Hepatocyte (in vitro differentiated cells): ENCODE results near the gene BAG3. TPM values are rescaled to one million over a fixed set of nuclear protein-coding genes. Genes with fewer than 3 reads are reported as not detected.

Experiments used
- DNase-seq: peaks from one replicate; pipeline ENCODE4 v3.0.0-alpha.2; 2016; ENCODE audit warnings: low spot score
- H2AFZ ChIP-seq: fragments of 200-600 bp; sonication (generic); 2 replicates; pipeline ENCODE4 v1.6.0; 2016; ENCODE audit warnings: antibody characterized with exemption, mild to moderate bottlenecking
- H3K27ac ChIP-seq: fragments of 200-600 bp; sonication (generic); 2 replicates; pipeline ENCODE4 v1.5.1; 2016; ENCODE audit warnings: mild to moderate bottlenecking
- H3K27me3 ChIP-seq: fragments of 200-600 bp; sonication (generic); 2 replicates; pipeline ENCODE4 v1.6.1; 2016
- H3K36me3 ChIP-seq: fragments of 200-600 bp; sonication (generic); replicated peaks from 2 replicates; pipeline ENCODE4 v1.5.1; 2016; ENCODE audit warnings: low read depth; ENCODE audit not compliant: insufficient read depth
- H3K4me1 ChIP-seq: fragments of 200-600 bp; sonication (generic); 2 replicates; pipeline ENCODE4 v1.5.1; 2016; ENCODE audit warnings: mild to moderate bottlenecking, moderate library complexity; ENCODE audit not compliant: insufficient read depth
- H3K4me2 ChIP-seq: fragments of 200-600 bp; sonication (generic); 2 replicates; pipeline ENCODE4 v1.6.0; 2016
- H3K4me3 ChIP-seq: fragments of 200-600 bp; sonication (generic); 2 replicates; pipeline ENCODE4 v1.5.1; 2016; ENCODE audit warnings: mild to moderate bottlenecking
- H3K79me2 ChIP-seq: fragments of 200-600 bp; sonication (generic); 2 replicates; pipeline ENCODE4 v1.6.0; 2017; ENCODE audit warnings: mild to moderate bottlenecking
- H3K9me2 ChIP-seq: fragments of 200-600 bp; sonication (generic); replicated peaks from 2 replicates; pipeline ENCODE4 v1.6.0; 2017; ENCODE audit warnings: mild to moderate bottlenecking; ENCODE audit not compliant: insufficient read depth
- H3K9me3 ChIP-seq: fragments of 200-600 bp; sonication (generic); 2 replicates; pipeline ENCODE4 v1.5.1; 2016; ENCODE audit warnings: low read depth, mild to moderate bottlenecking
- H4K20me1 ChIP-seq: fragments of 200-600 bp; sonication (generic); 2 replicates; pipeline ENCODE4 v1.6.0; 2016; ENCODE audit warnings: mild to moderate bottlenecking; ENCODE audit not compliant: insufficient read depth, poor library complexity, severe bottlenecking
- EZH2 ChIP-seq: fragments of 200-600 bp; sonication (generic); IDR thresholded peaks from 2 replicates; pipeline ENCODE4 v1.6.1; 2016; ENCODE audit warnings: antibody characterized with exemption, mild to moderate bottlenecking, borderline replicate concordance
- EZH2phosphoT487 ChIP-seq: fragments of 200-600 bp; sonication (generic); IDR thresholded peaks from one replicate; pipeline ENCODE4 v1.6.1; 2018; ENCODE audit warnings: antibody characterized with exemption, mild to moderate bottlenecking, low read depth, moderate library complexity; ENCODE audit not compliant: unreplicated experiment, severe bottlenecking
- WGBS: methylation state at CpG from one replicate; pipeline ENCODE4 v1.1.6; 2016; ENCODE audit warnings: low lambda C conversion rate; ENCODE audit errors: missing lambda C conversion rate; 5-methylcytosine and 5-hydroxymethylcytosine counted together
- polyA plus RNA-seq: library from polyadenylated mRNA; unstranded; fragments of >200 nt; fragmentation: Nextera tagmentation; extraction: Ambion mirVana; gene quantifications from 2 replicates; pipeline ENCODE4 v1.2.1, GENCODE V29; 2016
- total RNA-seq: library from RNA; depleted of rRNA; stranded (reverse); fragments of >200 nt; gene quantifications from 2 replicates; pipeline ENCODE4 v1.2.3, GENCODE V29; 2014
- TF ChIP-seq, protein P1 (sequence below): fragments of 200-600 bp; sonication (generic); IDR thresholded peaks from 2 replicates; pipeline ENCODE4 v1.5.1; 2016; ENCODE audit warnings: antibody characterized with exemption, mild to moderate bottlenecking; ENCODE audit not compliant: poor library complexity

Gene BAG3
- total and polyA plus RNA-seq, 2 experiments from 2014 or later = 18.2 to 67.1 TPM

DNA sequence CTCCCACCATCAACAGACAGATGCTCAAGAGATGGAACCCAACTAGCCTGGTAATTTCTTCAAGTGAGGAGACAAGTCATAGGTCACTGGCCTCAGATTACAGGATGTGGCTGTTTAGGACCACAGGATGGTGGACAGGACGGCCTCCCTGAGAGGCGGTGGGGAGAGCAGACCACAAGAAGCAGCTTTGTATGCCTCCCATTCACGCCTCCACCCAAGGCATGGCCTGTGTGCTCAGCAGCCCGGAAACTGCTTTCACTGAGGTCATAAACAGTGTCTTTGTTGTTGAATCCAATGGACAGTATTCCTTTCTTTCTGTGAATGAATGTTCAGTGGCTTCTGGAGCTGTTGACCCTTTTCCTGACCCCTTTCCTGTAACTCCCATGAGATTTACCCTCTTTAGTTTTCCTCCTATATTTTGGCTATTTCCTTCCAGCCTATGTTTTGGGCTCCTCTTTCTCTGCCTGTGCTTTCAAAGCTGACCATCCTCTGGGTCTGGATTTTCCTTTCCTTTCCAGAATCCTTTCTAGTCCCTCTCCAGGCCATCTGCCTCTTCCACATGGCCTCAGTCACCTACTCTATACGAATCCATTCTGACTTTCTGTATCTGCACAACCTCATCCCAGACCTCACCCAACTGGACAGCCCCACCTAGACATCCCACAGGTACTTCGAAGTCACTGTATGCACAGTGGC lies 42.2 kb downstream of the BAG3 start:
- TF ChIP-seq, protein P1, sequence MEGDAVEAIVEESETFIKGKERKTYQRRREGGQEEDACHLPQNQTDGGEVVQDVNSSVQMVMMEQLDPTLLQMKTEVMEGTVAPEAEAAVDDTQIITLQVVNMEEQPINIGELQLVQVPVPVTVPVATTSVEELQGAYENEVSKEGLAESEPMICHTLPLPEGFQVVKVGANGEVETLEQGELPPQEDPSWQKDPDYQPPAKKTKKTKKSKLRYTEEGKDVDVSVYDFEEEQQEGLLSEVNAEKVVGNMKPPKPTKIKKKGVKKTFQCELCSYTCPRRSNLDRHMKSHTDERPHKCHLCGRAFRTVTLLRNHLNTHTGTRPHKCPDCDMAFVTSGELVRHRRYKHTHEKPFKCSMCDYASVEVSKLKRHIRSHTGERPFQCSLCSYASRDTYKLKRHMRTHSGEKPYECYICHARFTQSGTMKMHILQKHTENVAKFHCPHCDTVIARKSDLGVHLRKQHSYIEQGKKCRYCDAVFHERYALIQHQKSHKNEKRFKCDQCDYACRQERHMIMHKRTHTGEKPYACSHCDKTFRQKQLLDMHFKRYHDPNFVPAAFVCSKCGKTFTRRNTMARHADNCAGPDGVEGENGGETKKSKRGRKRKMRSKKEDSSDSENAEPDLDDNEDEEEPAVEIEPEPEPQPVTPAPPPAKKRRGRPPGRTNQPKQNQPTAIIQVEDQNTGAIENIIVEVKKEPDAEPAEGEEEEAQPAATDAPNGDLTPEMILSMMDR = no peak
- TF ChIP-seq EZH2phosphoT487 = no peak
- no peak for TF ChIP-seq EZH2
- Histone ChIP-seq H3K36me3 (no peaks in the 10 kb centered on the region), H3K4me3 (no peak overlapping the region), H3K9me2 (no peaks in the 10 kb centered on the region), H3K27ac (no peak overlapping the region), H3K4me2 (no peak overlapping the region), H3K4me1 (no peaks in the 10 kb centered on the region), H2AFZ (no peak overlapping the region), H4K20me1 (no peaks in the 10 kb centered on the region), H3K27me3 (no peaks in the 10 kb centered on the region), H3K9me3 (no peaks in the 10 kb centered on the region), H3K79me2 (no peaks in the 10 kb centered on the region)
- WGBS = 82% methylated on average over 6 of the region's 6 CpGs
- no peak for DNase-seq

DNA sequence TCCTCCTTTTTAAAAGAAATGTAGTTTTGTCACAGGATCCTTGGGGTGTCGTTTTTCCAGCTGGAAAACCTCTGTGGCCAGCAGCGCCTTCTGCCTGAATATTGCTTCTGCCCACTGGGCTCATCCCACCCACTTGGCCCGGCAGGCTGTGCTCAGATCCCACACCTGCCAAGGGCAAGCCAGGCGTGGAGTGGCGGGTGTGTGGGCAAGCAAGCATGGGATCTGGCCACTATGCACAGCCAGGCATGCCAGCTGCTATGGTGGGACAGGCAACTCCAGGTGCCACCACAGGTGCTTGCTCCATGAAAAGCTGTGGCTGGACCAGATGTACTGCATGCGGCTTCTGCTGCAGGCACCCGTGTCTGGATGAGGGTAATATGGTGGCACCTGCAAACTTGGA lies 43.4 kb downstream of the BAG3 start:
- no peaks in the 10 kb centered on the region for H3K9me2 ChIP-seq
- WGBS = 94% methylated on average over 7 of the region's 7 CpGs
- TF ChIP-seq, protein P1 = no peak
- no peak for TF ChIP-seq EZH2phosphoT487
- no peak for TF ChIP-seq EZH2
- no peaks in the 10 kb centered on the region for H3K79me2 ChIP-seq
- no peak overlapping the region for H3K4me2 ChIP-seq
- H3K4me1 ChIP-seq = no peaks in the 10 kb centered on the region
- no peak overlapping the region for H2AFZ ChIP-seq
- DNase-seq = no peak
- H3K27me3 ChIP-seq = no peaks in the 10 kb centered on the region
- no peaks in the 10 kb centered on the region for H3K9me3 ChIP-seq
- no peak overlapping the region for H3K4me3 ChIP-seq
- no peak overlapping the region for H3K27ac ChIP-seq
- no peaks in the 10 kb centered on the region for H4K20me1 ChIP-seq
- H3K36me3 ChIP-seq = no peaks in the 10 kb centered on the region

DNA sequence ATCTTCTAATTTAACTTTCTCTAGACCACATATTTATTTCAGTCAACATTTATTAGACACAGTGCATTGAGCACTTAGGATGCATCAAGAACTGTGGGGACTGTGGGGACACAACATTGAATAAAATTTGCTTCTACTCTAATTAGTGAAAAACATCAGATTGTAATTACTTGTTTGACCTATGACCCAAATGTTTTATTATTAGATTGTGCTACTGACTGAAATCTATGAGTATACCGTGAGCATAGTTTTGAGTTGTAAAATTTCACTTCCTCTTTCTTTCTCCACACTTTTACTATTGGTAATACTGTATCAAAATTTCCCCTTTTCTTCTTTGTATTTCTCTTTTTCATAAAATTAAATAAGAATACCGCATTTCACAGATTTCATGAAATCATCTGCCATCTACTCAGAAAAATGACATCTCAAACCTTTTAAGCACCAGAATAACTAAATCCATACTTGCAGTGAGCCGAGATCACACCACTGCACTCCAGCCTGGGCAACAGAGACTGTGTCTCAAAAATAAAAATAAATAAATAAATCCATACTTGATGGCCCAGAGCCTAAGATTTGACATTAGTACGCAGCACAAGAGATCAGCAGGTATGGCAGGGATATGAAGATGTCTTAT lies 49.3 kb downstream of the BAG3 start:
- H2AFZ ChIP-seq = no peak overlapping the region
- H3K27ac ChIP-seq = no peak overlapping the region
- no peaks in the 10 kb centered on the region for H3K79me2 ChIP-seq
- no peak for DNase-seq
- H4K20me1 ChIP-seq = no peaks in the 10 kb centered on the region
- H3K27me3 ChIP-seq = no peaks in the 10 kb centered on the region
- TF ChIP-seq, protein P1 = no peak
- TF ChIP-seq EZH2phosphoT487 (no peak), EZH2 (no peak)
- H3K9me3 ChIP-seq = no peaks in the 10 kb centered on the region
- no peaks in the 10 kb centered on the region for H3K36me3 ChIP-seq
- 93% methylated on average over 4 of the region's 4 CpGs for whole genome bisulfite sequencing
- H3K4me1 ChIP-seq = no peaks in the 10 kb centered on the region
- H3K4me2 ChIP-seq = no peak overlapping the region
- no peak overlapping the region for H3K4me3 ChIP-seq
- no peaks in the 10 kb centered on the region for H3K9me2 ChIP-seq
